EH (cell line): ENCODE data around the gene RFX2.
"Not testable (repeated sequence)": the region's sequence is repeated elsewhere in the genome, so short reads cannot be mapped to it uniquely, and the experiment has no call there.

Experiments
- DNase-seq: peaks from one replicate; pipeline ENCODE4 v3.0.0-alpha.2; 2015; ENCODE audit warnings: low read depth

The RFX2 gene

DNA sequence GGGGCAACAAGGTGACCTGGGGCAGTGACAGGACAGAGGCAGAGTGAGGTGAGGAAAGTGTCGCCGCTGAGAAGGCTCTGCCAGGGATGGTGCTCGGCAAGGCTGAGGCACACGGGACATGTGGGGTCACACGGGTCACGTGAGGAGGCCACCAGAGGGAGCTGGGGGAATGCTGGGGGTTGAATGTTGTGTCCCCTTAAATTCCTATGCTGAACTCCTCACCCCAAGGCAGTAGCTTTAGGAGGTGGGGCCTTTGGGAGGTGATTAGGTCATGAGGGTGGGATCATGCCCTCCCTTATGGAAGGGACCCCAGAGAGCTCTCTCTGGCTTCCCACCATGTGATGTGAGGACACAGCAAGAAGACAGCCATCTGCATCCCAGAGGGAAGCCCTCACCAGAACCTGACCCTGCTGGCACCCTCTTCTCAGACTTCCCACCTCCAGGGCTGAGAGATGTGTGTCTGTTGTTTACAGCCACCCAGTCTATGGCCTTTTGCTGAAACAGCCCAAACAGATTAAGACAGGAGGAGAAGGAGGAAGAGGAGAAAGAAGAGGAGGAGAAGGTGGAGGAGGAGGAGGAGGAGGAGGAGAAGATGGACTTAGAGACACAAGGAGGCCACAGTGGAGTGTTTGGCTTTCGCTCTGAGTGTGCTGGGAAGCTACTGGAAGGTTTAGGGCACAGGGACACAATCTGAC, 35.4 kb downstream of the RFX2 start:
- DNase-seq, result no peak

DNA sequence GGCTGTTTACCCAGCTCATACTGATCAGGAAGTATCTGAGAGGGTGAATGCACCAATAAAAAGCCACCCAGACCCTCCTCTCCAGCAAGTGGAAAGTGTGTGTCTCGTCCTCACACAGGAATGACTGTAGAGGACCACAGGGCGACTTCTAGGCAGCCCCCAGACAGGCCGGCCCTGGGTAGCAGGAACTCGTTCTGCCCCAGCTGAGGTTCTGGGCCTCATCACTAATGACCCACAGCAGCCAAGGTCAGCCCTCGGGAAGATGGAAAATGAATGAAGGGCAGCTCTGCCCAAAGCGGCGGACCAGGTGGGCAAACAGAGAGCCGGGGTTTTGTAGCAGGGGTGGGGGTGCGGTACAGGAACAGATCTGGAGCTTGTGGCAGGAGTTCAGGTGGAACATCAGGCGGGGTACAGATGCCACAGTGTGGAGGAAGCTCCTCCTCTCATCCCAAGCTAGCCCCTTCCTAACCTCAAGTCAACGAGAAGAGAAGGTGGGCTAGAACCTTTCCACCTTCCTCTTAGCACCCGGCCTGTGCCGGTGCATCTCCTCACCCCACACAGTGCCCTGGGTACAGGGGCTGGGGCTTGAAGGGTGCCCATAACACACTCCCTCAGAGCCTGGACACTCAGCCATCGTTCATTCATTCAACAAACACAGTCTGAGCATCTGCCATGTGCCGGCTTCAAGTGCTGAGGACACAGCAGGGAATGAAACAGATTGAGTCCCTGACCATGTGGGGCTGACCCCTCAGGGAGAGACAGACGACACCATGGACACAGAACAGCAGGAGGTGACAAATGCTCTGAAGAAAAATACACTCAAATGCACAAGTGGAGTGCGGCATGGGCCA, 36.2 kb downstream of the RFX2 start:
- no peak for DNase-seq

DNA sequence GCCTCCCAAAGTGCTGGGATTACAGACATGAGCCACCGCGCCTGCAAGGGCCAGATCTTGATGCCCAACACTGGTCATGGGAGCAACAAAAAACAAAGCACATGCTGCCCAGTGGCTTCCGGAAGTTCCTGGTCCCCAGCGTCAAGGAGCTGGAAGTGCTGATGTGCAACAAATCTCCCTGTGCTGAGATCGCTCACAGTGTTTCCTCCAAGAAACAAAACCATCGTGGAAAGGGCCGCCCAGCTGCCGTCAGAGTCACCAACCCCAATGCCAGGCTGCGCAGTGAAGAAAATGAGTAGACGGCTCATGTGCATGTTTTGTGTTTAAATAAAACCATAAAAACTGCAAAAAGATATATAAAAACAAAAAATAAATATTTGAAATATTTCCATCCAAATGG, 37.1 kb downstream of the RFX2 start:
- not testable (repeated sequence) for DNase-seq

DNA sequence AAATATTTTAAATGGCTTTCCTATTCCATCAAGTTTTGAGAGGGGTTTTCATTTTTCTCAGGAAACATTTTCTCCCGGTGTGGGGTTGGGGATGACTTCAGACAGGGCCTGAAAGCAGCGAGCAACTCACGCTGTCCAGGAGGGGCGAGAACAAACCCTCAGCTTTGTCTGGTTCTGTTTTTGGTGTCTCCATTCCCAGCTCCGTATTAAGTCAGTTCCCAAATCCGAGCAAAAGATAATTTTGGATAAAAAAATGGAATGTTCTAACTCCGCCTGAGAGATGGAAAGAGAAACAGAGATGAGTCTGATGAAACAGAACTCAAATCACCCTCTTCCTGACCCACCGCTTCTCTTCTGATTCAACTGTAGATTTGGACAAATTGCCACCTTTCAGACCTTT, 38.4 kb downstream of the RFX2 start:
- no peak for DNase-seq

DNA sequence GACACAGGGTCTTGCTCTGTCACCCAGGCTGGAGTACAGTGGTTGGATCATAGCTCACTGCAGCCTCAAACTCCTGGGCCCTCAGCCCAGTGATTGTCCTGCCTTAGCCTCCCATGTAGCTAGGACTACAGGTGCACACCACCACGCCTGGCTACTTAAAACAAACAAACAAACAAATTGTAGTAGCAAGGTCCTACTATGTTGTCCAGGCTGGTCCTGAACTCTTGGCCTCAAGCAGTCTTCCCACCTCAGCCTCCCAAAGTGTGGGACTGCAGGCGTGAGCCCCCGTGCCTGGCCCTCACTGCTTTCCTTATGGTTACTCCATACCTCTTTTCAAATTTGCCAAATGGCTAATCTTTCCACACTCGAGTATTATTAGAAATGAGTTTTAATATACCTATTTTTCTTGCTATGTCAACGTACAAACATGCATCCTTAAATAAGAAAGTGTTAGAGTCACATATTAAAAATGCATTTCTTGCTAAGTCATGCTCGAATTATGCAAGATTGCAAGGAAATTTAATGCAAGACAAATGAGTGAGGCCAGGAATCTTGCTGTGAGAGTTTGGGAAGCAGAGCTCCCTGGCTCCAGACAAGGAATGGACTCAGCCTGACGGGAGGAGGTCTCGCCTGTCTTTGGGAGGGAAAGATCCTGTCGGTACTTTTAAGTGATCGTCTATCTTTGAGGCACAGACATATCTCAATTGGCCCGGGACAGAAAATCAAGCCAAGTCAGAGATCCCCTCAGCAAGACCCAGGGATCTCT, 39.4 kb downstream of the RFX2 start:
- DNase-seq, result peak; percentile 95

DNA sequence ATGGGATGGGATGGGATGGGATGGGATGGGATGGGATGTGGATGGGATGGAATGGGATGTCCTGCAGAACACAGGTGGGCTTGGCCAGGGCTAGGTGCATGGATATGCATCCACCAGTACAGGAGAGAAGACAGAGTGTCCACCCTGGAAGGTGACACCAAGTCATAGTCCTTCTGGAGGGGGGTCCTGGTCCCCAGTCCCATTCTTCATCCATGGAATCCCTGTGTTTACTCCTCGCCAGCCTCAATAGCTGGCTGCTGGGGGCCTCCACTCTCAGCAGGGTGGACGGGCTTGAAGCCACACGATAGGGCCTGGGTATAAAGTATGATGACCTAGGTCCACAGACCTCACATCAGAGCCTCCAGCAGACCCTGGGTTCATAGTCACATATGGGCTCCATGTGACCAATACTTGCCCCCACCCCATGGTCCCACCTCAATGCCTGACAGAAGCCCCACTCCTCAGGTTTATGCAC, 40.1 kb downstream of the RFX2 start:
- no peak for DNase-seq

DNA sequence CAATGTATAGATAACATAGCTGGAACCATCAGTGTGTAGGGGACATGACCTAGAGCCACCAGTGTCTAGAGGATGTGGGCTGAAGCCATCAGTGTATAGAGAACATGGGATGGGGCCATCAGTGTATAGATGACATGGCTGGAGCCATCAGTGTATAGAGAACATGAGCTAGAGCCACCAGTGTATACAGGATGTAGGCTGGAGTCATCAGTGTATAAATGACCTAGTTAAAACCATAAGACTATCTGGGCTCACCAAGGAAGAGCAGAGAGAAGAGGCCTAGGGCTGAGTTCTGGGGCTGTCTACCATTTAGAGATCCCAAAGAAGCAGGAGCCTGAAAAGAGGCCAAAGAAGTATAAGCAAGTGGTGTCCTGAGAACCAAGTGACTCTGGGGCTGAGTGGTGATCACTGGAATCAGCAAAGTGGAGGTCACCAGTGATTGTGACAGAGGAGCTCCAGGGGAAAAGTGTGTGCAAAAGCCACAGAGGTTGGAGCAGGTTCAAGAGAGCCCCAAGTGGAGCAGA, 41.0 kb downstream of the RFX2 start:
- no peak for DNase-seq

DNA sequence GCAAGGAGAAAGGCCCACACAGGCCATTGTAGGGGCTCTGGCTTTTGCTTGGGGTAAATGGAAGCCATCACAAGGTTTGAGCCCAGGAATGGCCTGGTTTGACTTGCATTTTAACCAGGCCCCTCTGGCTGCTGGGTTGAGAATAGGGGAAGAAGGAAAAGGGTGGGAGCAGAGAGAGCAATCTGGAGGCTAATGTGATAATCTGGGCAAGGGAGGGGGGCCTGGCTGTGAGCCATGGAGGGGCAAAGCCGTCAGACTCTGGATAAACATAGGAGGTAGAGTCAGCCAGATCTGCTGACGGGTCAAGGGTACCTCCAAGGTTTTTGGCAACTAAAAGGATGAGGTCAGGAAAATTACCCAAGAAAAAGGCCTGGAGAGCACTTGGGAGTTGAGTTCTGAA, 41.6 kb downstream of the RFX2 start:
- DNase-seq, result no peak

DNA sequence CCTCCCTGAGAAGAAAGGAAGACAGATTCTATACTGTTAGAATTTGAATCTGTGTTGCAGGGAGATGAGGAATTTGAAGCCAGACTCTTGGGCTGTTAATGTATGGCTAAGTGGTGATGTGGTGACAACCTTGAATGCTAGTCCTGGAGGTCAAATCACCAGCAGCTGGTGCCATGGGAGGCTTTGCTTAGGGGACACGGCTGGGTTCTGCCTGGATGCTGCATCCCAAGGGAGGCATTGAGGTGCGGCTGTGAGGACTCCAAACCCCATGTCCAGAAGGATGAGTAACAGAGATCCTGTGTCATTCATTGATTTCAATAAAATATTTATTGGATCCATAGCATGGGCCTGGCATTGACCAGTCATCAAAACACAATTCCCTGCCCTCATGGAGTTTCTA, 42.3 kb downstream of the RFX2 start:
- DNase-seq, result no peak

DNA sequence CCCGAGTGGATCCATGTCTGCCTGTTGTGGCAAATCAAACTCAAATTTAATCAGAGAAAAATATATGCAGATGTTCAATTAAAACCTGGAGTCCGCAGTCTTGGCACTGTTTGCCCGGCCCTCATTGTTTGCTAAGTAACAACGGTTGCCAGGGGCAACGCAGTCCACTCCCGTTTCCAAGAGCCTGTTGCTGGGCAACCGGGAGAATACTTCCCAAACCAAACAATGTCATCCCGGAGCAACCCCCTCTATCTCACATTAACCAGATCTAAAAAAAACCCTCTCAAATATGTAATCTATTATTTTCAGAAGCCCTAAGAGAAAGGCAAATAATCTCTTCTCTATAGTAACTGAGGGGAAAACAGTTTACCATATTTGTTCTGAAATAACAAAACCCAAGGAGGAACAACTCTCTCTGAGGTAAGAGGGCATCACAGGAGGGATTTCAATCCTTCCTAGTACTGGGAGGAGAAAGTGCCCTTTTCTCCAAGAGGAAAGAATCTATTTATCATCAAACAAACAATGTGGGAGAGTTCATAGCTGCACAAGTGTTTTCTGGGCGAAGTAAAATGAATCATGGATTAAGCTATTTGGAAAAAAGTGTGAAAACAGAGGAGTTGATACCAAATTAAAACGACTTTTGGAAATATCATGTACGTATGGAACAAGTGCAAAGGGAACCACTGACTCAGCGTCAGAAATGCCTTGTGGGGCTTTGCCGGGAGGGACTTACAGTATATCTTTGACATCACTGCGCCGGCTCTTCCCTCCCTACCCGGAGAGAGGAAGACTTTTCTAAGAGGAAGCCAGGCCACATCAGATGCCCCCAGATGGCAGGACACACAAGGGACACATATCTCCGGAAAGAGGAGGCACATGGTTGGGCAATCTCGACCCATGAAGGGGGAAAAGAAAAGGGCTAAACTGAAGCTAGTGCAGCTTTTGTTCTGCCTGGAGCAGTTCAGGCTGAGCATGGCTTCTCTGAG, 43.3 kb downstream of the RFX2 start:
- peak; percentile 95 for DNase-seq

DNA sequence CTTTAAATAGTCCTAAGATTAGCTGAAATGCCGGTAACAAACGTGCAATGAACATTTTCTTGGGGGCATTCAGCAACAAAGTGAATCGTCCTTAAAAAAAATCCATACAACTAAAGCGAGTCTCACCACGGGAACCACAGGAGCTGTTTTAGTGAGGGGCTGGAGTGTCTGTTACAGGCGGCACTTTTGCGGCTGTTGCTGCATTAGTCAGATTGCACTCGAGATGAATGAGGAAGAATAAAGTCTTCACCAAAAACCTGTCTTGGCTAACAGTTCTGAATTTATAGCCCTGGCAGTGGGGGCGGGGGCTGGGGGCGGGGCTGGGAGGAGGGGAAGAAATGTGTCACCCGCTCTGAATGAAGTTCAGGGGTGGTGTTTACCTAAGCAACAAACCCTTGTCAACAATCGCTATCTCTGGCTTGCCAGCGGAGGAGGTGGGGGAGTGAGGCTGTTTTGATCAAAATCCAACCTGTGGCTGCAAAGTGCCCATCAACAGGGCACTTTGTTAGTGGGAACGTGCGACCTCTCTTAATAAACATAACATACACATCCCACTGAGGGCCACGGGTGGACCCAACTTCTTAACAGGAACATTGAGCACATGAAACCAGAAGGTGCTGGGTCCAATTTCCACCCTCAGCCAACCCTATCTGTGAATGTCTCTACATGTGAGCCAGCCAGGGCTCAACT, 44.5 kb downstream of the RFX2 start:
- peak; percentile 27 for DNase-seq

DNA sequence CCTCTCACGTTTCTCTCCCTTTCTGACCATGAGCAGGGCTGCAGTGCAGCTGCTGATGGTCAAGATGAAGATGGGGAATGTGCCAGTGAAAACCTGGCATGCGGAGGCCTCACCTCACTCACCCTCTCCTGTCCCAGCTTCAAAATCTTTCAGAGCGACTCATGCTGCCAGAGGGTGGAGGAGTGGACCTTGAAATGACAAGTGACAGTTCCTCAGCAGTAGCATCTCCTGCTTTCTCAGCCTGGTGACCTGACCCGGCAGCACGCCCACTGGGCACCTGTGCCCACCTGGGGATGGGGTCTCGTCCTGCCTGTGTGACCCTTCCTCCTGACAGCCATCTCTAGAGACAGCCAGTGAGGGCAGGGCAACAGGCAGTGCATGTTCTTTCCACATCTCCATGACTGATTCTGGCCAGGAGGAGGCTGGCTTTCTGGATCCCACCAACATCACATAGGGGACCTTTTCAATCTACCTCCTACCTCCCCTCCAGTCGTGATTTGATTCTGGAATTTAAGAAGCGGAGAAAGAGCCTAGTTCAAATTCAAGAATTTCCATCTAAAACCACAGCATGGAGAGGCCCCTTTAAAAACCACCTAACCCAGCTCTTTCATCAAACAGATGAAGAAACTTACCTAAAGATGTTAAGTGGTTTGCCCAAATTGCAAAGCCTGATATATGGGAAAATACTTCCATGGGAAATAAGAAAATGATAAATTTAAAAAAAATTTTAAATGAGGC, 45.8 kb downstream of the RFX2 start:
- DNase-seq, result peak; percentile 50

DNA sequence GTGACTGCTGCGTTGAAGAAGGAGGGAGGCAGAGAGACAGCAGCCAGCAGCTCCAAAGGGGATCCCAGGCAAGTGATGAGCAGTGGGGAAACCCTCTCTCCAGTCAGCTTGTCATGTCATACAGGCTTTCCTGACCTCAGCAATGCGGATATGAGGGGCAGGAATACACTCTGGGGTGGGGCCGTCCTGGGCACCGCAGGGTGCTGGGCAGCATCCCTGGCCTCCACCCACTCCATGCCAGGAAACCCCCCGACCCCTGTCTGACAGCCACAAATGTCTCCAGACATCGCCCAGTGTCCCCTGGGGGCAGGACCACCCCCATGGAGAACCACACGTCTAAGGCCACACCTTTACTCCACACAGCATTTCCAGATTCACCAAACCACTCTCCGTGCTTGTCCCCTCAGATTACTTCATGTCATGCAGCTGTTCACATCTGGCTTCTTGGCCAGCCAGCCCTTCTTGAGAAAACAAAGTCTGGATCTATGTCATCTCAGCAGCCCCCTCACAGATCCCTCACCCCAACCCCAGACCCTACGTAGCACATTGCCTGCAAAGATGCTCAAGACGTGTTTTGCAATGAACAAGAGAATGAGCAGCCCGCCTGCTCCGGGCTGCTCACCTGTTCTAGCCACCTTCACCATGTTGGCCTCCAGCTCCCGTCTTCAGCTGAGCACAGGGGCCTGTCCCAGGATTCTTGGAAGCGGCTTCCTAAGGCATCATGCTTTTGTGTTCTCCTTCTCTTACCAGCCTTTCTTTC, 46.5 kb downstream of the RFX2 start:
- no peak for DNase-seq

DNA sequence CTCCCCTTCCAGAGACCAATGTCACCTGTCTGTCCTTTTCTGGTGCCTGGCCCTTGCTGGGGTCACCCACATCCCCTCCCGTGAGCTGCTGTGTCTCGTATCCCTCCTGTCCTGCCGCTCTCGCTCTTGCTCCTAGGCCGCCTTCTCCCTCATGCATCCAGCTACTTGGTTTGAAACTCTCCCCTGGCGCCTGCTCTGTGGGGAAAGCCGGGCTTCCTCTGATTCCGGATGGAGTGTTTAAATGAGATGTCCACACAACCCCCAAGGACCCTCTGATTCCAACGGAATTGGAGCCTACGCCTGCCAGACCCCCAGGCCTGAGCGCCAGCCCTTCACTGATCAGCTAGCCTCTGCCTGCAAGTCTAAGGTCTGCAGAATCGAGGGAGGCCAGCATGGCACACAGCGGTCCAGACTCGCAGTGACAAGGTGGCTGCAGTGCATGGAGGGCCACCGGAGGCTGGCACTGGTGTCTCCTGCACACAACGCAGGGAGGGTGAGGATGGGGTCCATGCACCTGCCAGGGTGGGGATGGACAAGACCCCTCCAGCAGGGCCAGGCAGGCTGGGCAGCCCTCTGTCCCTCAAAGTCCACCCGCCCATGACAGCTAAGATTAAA, 47.2 kb downstream of the RFX2 start:
- no peak for DNase-seq

DNA sequence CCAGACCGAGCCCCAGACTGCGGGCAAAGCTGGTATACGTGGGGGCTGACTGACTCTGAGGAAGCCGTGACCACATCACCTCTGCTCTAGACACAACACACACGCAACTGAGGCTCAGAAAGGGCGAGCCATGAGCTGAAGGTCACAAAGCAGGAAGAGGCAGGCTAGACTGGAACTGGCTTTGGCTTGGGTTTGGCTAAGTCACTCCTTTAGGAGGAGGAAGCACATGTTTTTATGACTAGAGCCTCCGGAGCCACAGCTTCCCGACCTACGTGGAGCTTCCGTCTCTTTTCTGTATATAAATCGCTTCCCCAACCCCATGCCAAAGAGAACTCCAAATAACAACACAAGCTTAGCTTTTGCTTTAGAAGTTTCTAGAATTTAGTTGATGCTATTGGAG, 48.0 kb downstream of the RFX2 start:
- no peak for DNase-seq

DNA sequence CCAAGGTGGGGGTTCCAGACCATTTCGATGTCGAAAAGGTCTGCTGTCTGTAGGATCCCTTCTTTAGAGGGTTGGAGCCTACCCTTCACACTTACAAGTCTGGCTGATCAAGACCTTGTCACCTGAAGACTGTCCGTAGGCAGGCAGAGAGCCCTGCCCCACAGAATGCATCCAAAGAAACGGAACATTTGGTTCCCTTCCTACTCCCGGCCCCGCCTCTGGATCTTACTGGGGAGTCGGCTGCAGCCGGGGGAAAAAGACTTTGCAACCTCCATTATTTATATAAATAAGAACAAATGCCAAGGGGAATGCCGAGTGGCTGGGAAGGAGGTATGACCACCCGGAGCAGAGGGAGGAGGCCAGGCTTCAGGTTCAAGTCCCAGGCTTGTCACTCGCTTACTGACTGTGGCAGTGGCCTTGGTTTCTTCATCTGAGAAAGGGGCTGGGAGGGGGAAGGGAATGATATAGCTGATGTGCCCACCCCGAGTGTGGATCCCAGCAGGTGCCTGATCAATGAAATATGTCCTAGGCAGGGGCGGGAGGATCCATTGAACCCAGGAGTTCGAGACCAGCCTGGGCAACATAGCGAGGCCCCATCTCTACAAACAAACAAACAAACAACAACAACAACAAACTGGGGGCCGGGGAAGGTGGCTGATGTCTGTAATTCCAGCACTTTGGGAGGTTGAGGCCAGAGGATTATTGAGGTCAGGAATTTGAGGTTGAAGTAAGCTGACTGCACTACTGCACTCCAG, 48.7 kb downstream of the RFX2 start:
- no peak for DNase-seq

DNA sequence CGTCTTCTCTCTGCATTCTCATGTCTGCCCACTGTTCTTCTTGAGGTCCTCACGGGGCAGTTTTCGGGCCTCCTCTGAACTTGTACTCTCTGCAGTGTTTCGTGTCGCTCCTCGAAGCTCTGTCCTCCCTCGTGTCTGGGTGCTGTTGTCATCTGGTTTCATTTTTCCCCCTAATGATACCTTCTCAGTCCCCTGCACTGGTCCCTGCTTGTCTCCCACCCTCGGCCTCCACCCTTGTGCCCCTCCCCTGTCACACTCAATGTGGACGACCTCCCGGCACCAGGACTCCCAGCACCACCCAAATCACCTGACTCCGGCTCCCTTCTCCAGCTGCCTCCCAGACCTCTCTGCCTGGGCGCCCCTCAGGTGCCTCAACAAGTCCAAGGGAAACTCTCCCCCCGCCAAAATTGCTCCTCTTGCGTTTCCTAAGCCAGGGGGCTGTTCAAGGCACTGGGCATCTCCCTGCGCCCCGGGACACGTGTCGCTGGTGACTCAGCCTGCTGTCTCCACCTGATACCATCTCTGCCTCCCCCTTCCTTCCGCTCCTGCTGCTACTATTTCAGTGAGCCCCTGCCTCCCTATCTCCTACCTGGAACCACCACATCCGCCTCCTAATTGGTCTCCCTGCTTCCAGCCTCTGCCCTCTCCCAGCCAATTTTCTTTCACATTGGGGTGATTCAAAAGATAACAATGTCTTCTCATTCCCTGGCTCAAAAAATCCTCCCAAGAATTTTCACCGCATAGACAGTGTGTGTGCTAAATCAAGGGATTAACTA, 49.5 kb downstream of the RFX2 start:
- peak; percentile 80 for DNase-seq
